Upper lobe of left lung (tissue), 4 donors: ENCODE measurements around the gene ADGRL3.

Experiments
- CTCF ChIP-seq, 6 experiments: fragments of 450-650 bp in 4 of 6; fragments of 200-600 bp in 2 of 6; sonication (generic) in 2 of 6; IDR thresholded peaks; one replicate each; pipeline ENCODE4 v1.5.1; 2016 to 2019; ENCODE audit warnings: antibody characterized with exemption in 6 of 6
- POLR2A ChIP-seq, 4 donors: fragments of 450-650 bp; IDR thresholded peaks; one replicate each; pipeline ENCODE4 v1.5.1; 2016 to 2017; ENCODE audit warnings: antibody characterized with exemption in 4 of 4, mild to moderate bottlenecking in 2 of 4
- POLR2AphosphoS5 ChIP-seq, 2 donors: sonication (generic); formaldehyde crosslinking; IDR thresholded peaks; one replicate each; pipeline ENCODE4 v1.5.1; 2017; ENCODE audit warnings: antibody characterized with exemption in 2 of 2

- TF ChIP-seq CTCF (IDR thresholded peaks at IDR 0.05) (no peak), POLR2AphosphoS5 (IDR thresholded peaks at IDR 0.05) (no peak), POLR2A (IDR thresholded peaks at IDR 0.05) (no peak)
Observed at GRCh38 chr4:61397174-61397573, 197.0 kb downstream of the ADGRL3 start.
